ENCODE data around the gene FAF1.
"Not testable (repeated sequence)": the region's sequence is repeated elsewhere in the genome, so short reads cannot be mapped to it uniquely, and the experiment has no call there.

The FAF1 gene

GRCh38 chr1:50570066-50570468, 390.0 kb downstream of the FAF1 start:
- no peak for DNase-seq (ENCODE audit: low read depth in 1 of 2, low spot score in 1 of 2)

- no peak for DNase-seq (ENCODE audit: low read depth in 1 of 2, low spot score in 1 of 2)
Measured at GRCh38 chr1:50568782-50569181, 391.3 kb downstream of the FAF1 start.

- DNase-seq (ENCODE audit: low read depth in 1 of 2, low spot score in 1 of 2): no peak
Measured at GRCh38 chr1:50566405-50566804, 393.7 kb downstream of the FAF1 start.

GRCh38 chr1:50564417-50564816, 395.6 kb downstream of the FAF1 start:
- DNase-seq (ENCODE audit: low read depth in 1 of 2, low spot score in 1 of 2): no peak

- DNase-seq (ENCODE audit: low read depth in 1 of 2, low spot score in 1 of 2): no peak
Measured at GRCh38 chr1:50562106-50562505, 398.0 kb downstream of the FAF1 start.

GRCh38 chr1:50559421-50559820, 400.6 kb downstream of the FAF1 start:
- no peak for DNase-seq (ENCODE audit: low read depth in 1 of 2, low spot score in 1 of 2)

GRCh38 chr1:50553921-50554320, 406.1 kb downstream of the FAF1 start:
- DNase-seq (ENCODE audit: low read depth in 1 of 2, low spot score in 1 of 2): no peak

GRCh38 chr1:50548243-50548642, 411.8 kb downstream of the FAF1 start:
- DNase-seq (ENCODE audit: low read depth in 1 of 2, low spot score in 1 of 2): no peak

GRCh38 chr1:50542362-50542761, 417.7 kb downstream of the FAF1 start:
- DNase-seq (ENCODE audit: low read depth in 1 of 2, low spot score in 1 of 2): no peak

- no peak for DNase-seq (ENCODE audit: low read depth in 1 of 2, low spot score in 1 of 2)
Measured at GRCh38 chr1:50538476-50538875, 421.6 kb downstream of the FAF1 start.

- no peak for DNase-seq (ENCODE audit: low read depth in 1 of 2, low spot score in 1 of 2)
Measured at GRCh38 chr1:50531601-50532000, 428.5 kb downstream of the FAF1 start.

- no peak for DNase-seq (ENCODE audit: low read depth in 1 of 2, low spot score in 1 of 2)
Measured at GRCh38 chr1:50531027-50531426, 429.0 kb downstream of the FAF1 start.

- DNase-seq (ENCODE audit: low read depth in 1 of 2, low spot score in 1 of 2): no peak
Measured at GRCh38 chr1:50529510-50529909, 430.6 kb downstream of the FAF1 start.

- not testable (repeated sequence) for DNase-seq (ENCODE audit: low read depth in 1 of 2, low spot score in 1 of 2)
Measured at GRCh38 chr1:50527987-50528320, 432.1 kb downstream of the FAF1 start.

- DNase-seq (ENCODE audit: low read depth in 1 of 2, low spot score in 1 of 2): no peak
Measured at GRCh38 chr1:50527249-50527986, 432.6 kb downstream of the FAF1 start.

GRCh38 chr1:50526431-50526830, 433.6 kb downstream of the FAF1 start:
- no peak for DNase-seq (ENCODE audit: low read depth in 1 of 2, low spot score in 1 of 2)

- DNase-seq (ENCODE audit: low read depth in 1 of 2, low spot score in 1 of 2): no peak
Measured at GRCh38 chr1:50523548-50523947, 436.5 kb downstream of the FAF1 start.

- DNase-seq (ENCODE audit: low read depth in 1 of 2, low spot score in 1 of 2): no peak
Measured at GRCh38 chr1:50522691-50523342, 437.2 kb downstream of the FAF1 start.

GRCh38 chr1:50521703-50522102, 438.4 kb downstream of the FAF1 start:
- DNase-seq (ENCODE audit: low read depth in 1 of 2, low spot score in 1 of 2): no peak

- no peak for DNase-seq (ENCODE audit: low read depth in 1 of 2, low spot score in 1 of 2)
Measured at GRCh38 chr1:50517488-50517887, 442.6 kb downstream of the FAF1 start.

- no peak for DNase-seq (ENCODE audit: low read depth in 1 of 2, low spot score in 1 of 2)
Measured at GRCh38 chr1:50516056-50516455, 444.0 kb downstream of the FAF1 start.

GRCh38 chr1:50508040-50508586, 452.0 kb downstream of the FAF1 start:
- no peak for DNase-seq (ENCODE audit: low read depth in 1 of 2, low spot score in 1 of 2)

GRCh38 chr1:50505427-50505826, 454.6 kb downstream of the FAF1 start:
- no peak for DNase-seq (ENCODE audit: low read depth in 1 of 2, low spot score in 1 of 2)
